Measurements from ENCODE around the gene PRR13. TPM values are rescaled to one million over a fixed set of nuclear protein-coding genes. Genes with fewer than 3 reads are reported as not detected.

PRR13 gene
- total and polyA plus RNA-seq, 2 of the 8 experiments (the other 6 are each of a cell fraction or from before 2014, with no cell fraction given): 82.9 to 185 TPM

GRCh38 chr12:53456654-53457366 lies 15.3 kb downstream of the PRR13 start:
- Histone ChIP-seq H3K36me3 (ENCODE audit: control insufficient read depth in 2 of 4, insufficient read depth in 4 of 4, low read length in 3 of 4) (peaks cover 68 to 86% (median 77%) of the 10 kb centered on the region in 4 experiments), H4K5ac (ENCODE audit: insufficient read length, low read depth, low read length) (no peak overlapping the region), H3K4me2 (ENCODE audit: insufficient read depth in 1 of 2, low read depth in 2 of 2, low read length in 2 of 2) (no peak overlapping the region), H3K27ac (ENCODE audit: low read depth, low read length) (no peak overlapping the region), H3K23me2 (ENCODE audit: low read depth, low read length) (peaks cover 7% of the 10 kb centered on the region), H2BK20ac (ENCODE audit: low read length) (no peak overlapping the region), H3K23ac (ENCODE audit: insufficient read length) (no peak overlapping the region), H3K4ac (replicated peaks; ENCODE audit: insufficient read length, low read depth, low read length) (no peak overlapping the region), H2BK120ac (replicated peaks; ENCODE audit: low read depth, low read length) (no peak overlapping the region), H3K9me3 (ENCODE audit: insufficient read depth in 2 of 2, low read depth in 1 of 2, low read length in 1 of 2) (no peaks in the 10 kb centered on the region), H3K9ac (replicated peaks in 1 of 4; ENCODE audit: extremely low read depth in 1 of 4, low read depth in 3 of 4, low read length in 3 of 4) (no peak overlapping the region), H3K4me1 (replicated peaks in 1 of 4; ENCODE audit: control insufficient read depth in 3 of 4, insufficient read depth in 4 of 4, low read length in 3 of 4) (peaks cover 0 to 8% (median 5%) of the 10 kb centered on the region in 4 experiments; a peak in 4 of 7 replicates), H3K79me2 (ENCODE audit: control insufficient read depth in 1 of 2, insufficient read depth in 2 of 2, low read length in 2 of 2) (peaks cover 29 to 92% of the 10 kb centered on the region in 2 experiments), H2AK5ac (ENCODE audit: low read depth, low read length) (no peak overlapping the region), H2BK5ac (ENCODE audit: low read depth, low read length) (no peak overlapping the region), H2BK15ac (ENCODE audit: low read length) (no peak overlapping the region), H3K18ac (ENCODE audit: extremely low read depth, low read length) (no peak overlapping the region), H3K14ac (ENCODE audit: insufficient read length) (no peak overlapping the region), H3K27me3 (replicated peaks in 1 of 4; ENCODE audit: control insufficient read depth in 3 of 4, extremely low read depth in 1 of 4, insufficient read depth in 3 of 4, low read length in 3 of 4) (no peaks in the 10 kb centered on the region), H4K20me1 (replicated peaks in 1 of 2; ENCODE audit: control insufficient read depth in 1 of 2, insufficient read depth in 2 of 2, low read length in 2 of 2) (peaks cover 38 to 44% of the 10 kb centered on the region in 2 experiments), H2BK12ac (ENCODE audit: low read depth, low read length) (no peak overlapping the region), H3K56ac (replicated peaks; ENCODE audit: insufficient read length, low read depth, low read length) (no peak overlapping the region), H2AFZ (ENCODE audit: low read length) (no peak overlapping the region), H3K79me1 (ENCODE audit: low read depth, low read length) (peaks cover 7% of the 10 kb centered on the region; the same call in 1 of the 2 replicates), H4K8ac (ENCODE audit: extremely low read depth, insufficient read depth, low read length) (no peak overlapping the region), H4K91ac (replicated peaks; ENCODE audit: insufficient read length, low read length) (no peak overlapping the region), H3K4me3 (ENCODE audit: extremely low read depth in 1 of 4, insufficient read depth in 2 of 4, low read depth in 3 of 4, low read length in 4 of 4) (no peak overlapping the region)
- TF ChIP-seq POLR2AphosphoS5 (IDR thresholded peaks at IDR 0.05; ENCODE audit: low read depth, low read length) (peak; percentile 76), BRCA1 (IDR thresholded peaks at IDR 0.05; ENCODE audit: low read depth, low read length) (no peak), POLR2A (IDR thresholded peaks at IDR 0.05; ENCODE audit: control extremely low read depth in 1 of 2, low read depth in 2 of 2, low read length in 2 of 2) (peak in 1 of 2 experiments; percentile 38; a peak in 2 of 3 replicates)
- FAIRE-seq (no peak), DNase-seq (ENCODE audit: low read depth in 1 of 2, low spot score in 2 of 2) (no peak)
- CTCF ChIA-PET (ENCODE audit: partially characterized antibody): interaction anchor here (0.5 to 1.2 kb wide), 5 partner anchors 14 to 190 kb away, joined by 3 to 4 read pairs (median 3); no protein-coding TSS in a partner anchor
- 81% methylated on average over 6 of the region's 6 CpGs; no CpG with 5 or more reads in 1 of the 2 experiments for WGBS, 2 experiments (ENCODE audit: extremely low coverage in 1 of 2, insufficient coverage in 1 of 2, insufficient read length in 1 of 2, insufficient replicate concordance in 2 of 2, low coverage in 1 of 2, low lambda C conversion rate in 2 of 2, missing lambda C conversion rate in 1 of 2)
- POLR2A ChIA-PET (ENCODE audit: partially characterized antibody): interaction anchor here (0.7 to 57.6 kb wide), 13 partner anchors 9 to 243 kb away, joined by 3 to 3397 read pairs (median 4); partner anchors contain the start of genes MAP3K12, NPFF, SP1 and TARBP2
